HG03520 (cell line): ENCODE results near the gene DFFA.
"Not testable (repeated sequence)": the region's sequence is repeated elsewhere in the genome, so short reads cannot be mapped to it uniquely, and the experiment has no call there.

Experiments used
- ATAC-seq: cut with Tn5 transposase; IDR thresholded peaks from one replicate; pipeline ENCODE4 v1.9.1; 2021; ENCODE audit warnings: mild to moderate bottlenecking, moderate library complexity; ENCODE audit not compliant: unreplicated experiment

The DFFA gene

GRCh38 chr1:10467078-10467477, 5.3 kb downstream of the DFFA start:
- no peak for ATAC-seq

- no peak for ATAC-seq
Observed at GRCh38 chr1:10459184-10459583, 13.1 kb downstream of the DFFA start.

- no peak for ATAC-seq
Observed at GRCh38 chr1:10457875-10458274, 14.5 kb downstream of the DFFA start.

- ATAC-seq, result not testable (repeated sequence)
Observed at GRCh38 chr1:10457462-10457861, 14.9 kb downstream of the DFFA start.

GRCh38 chr1:10456661-10457060, 15.7 kb downstream of the DFFA start:
- no peak for ATAC-seq

- no peak for ATAC-seq
Observed at GRCh38 chr1:10456048-10456447, 16.3 kb downstream of the DFFA start.

GRCh38 chr1:10451287-10451686, 21.0 kb downstream of the DFFA start:
- ATAC-seq, result no peak

- no peak for ATAC-seq
Observed at GRCh38 chr1:10450836-10451235, 21.5 kb downstream of the DFFA start.

- no peak for ATAC-seq
Observed at GRCh38 chr1:10450156-10450814, 22.0 kb downstream of the DFFA start.

GRCh38 chr1:10449751-10450150, 22.6 kb downstream of the DFFA start, which contains the start of gene CORT:
CORT (plus strand) TSS chr1:10450031; CDS start chr1:10450224, 193 bp downstream.
- ATAC-seq, result no peak

GRCh38 chr1:10446790-10447422, 25.4 kb downstream of the DFFA start:
- ATAC-seq, result no peak

GRCh38 chr1:10444795-10445397, 27.4 kb downstream of the DFFA start:
- no peak for ATAC-seq

- no peak for ATAC-seq
Observed at GRCh38 chr1:10444248-10444647, 28.1 kb downstream of the DFFA start.

- ATAC-seq, result no peak
Observed at GRCh38 chr1:10440794-10441193, 31.5 kb downstream of the DFFA start.

- no peak for ATAC-seq
Observed at GRCh38 chr1:10440305-10440704, 32.0 kb downstream of the DFFA start.

GRCh38 chr1:10438677-10439163, 33.6 kb downstream of the DFFA start:
- ATAC-seq, result no peak

GRCh38 chr1:10437052-10437451, 35.3 kb downstream of the DFFA start:
- no peak for ATAC-seq

- ATAC-seq, result no peak
Observed at GRCh38 chr1:10434590-10434989, 37.7 kb downstream of the DFFA start.

- ATAC-seq, result no peak
Observed at GRCh38 chr1:10433790-10434189, 38.5 kb downstream of the DFFA start.

- ATAC-seq, result no peak
Observed at GRCh38 chr1:10432910-10433700, 39.2 kb downstream of the DFFA start.

- no peak for ATAC-seq
Observed at GRCh38 chr1:10431070-10431730, 41.1 kb downstream of the DFFA start.
